IMR-90 (cell line): ENCODE results near the gene SSH2.

Experiments used
- BHLHE40 ChIP-seq: fragments of 150-350 bp; IDR thresholded peaks from 2 replicates; pipeline ENCODE4 v1.6.1; 2016; ENCODE audit warnings: mild to moderate bottlenecking, low read depth, low read length
- TF ChIP-seq, protein P1 (sequence below): conservative IDR thresholded peaks from 2 replicates; pipeline ENCODE4 v1.5.1; 2012; ENCODE audit warnings: mild to moderate bottlenecking, low read depth, low read length, improper control_type of control experiment

DNA sequence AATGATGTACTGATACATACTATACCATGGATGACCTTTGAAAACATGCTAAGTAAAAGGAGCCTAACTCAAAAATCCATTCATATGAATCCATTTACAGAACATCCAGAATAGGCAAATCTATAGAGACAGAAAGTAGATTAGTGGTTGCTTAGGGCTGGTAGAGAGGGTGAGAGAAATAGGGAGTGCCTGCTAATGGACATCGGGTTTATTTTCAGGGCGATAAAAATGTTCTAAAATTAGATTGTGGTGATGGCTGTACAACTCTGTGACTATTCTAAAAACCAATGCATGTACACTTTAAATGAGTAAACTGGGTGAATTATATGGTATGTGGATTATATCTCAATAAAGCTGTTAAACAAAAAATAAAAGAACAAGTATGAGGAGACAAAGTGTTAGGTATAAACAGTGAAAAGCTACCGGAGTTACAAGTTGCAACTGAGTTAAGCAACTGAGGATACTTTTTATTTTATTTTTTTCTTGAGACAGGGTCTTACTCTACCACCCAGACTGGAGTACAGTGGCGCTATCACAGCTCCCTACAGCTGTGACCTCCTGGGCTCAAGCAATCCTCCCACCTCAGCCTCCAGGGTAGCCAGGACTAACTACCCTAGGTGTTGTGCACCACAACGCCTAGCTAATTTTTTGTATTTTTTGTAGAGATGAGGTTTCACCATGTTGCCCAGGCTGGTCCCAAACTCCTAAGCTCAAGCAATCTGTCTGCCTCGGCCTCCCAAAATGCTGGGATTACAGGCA lies 231.8 kb downstream of the SSH2 start:
- TF ChIP-seq, protein P1, sequence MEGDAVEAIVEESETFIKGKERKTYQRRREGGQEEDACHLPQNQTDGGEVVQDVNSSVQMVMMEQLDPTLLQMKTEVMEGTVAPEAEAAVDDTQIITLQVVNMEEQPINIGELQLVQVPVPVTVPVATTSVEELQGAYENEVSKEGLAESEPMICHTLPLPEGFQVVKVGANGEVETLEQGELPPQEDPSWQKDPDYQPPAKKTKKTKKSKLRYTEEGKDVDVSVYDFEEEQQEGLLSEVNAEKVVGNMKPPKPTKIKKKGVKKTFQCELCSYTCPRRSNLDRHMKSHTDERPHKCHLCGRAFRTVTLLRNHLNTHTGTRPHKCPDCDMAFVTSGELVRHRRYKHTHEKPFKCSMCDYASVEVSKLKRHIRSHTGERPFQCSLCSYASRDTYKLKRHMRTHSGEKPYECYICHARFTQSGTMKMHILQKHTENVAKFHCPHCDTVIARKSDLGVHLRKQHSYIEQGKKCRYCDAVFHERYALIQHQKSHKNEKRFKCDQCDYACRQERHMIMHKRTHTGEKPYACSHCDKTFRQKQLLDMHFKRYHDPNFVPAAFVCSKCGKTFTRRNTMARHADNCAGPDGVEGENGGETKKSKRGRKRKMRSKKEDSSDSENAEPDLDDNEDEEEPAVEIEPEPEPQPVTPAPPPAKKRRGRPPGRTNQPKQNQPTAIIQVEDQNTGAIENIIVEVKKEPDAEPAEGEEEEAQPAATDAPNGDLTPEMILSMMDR, result no peak
- TF ChIP-seq BHLHE40, result no peak
